Pancreas (tissue), 10 donors: ENCODE measurements around the gene USP9Y. TPM values are rescaled to one million over a fixed set of nuclear protein-coding genes. Genes with fewer than 3 reads are reported as not detected.
"Not testable (repeated sequence)": the region's sequence is repeated elsewhere in the genome, so short reads cannot be mapped to it uniquely, and the experiment has no call there.

Experiments used
- ATAC-seq, 4 donors: fragments of 200-7000 bp; cut with Tn5 transposase; one replicate each; pipeline versions ENCODE4 v1.8.0 to v1.9.1; 2020; ENCODE audit warnings: mild to moderate bottlenecking in 4 of 4, moderate library complexity in 4 of 4
- DNase-seq, 6 donors: peaks; one replicate each; pipeline ENCODE4 v3.0.0-alpha.2; 2020
- FAIRE-seq: peaks from 2 replicates; lab custom pipeline; 2012; peaks lifted over from hg19 to GRCh38; lab: Jason Lieb, UNC
- H3K27ac ChIP-seq, 4 donors: fragments of 200-600 bp; sonication (generic); 1 replicate in 3 of 4; 2 replicates in 1 of 4; pipeline versions ENCODE4 v1.5.0 to v1.8.0; 2020
- H3K27me3 ChIP-seq, 4 donors: fragments of 200-600 bp; one replicate each; pipeline ENCODE4 v1.8.0; 2021
- H3K36me3 ChIP-seq, 3 donors: fragments of 200-600 bp; sonication (generic) in 1 of 3; one replicate each; pipeline versions ENCODE4 v1.5.0 to v1.8.0; 2020 to 2021
- H3K4me1 ChIP-seq, 3 donors: fragments of 200-600 bp; one replicate each; pipeline ENCODE4 v1.8.0; 2021
- H3K4me3 ChIP-seq, 4 donors: fragments of 200-600 bp; sonication (generic) in 2 of 4; one replicate each; pipeline versions ENCODE4 v1.5.0 to v1.8.0; 2020 to 2021
- H3K9me3 ChIP-seq, 4 donors: fragments of 200-600 bp; one replicate each; pipeline ENCODE4 v1.8.0; 2021
- CTCF ChIP-seq, 4 donors: fragments of 200-600 bp; sonication (generic) in 3 of 4; IDR thresholded peaks; one replicate each; pipeline versions ENCODE4 v1.5.0 to v1.8.0; 2021; ENCODE audit warnings: antibody characterized with exemption in 4 of 4
- WGBS, 2 donors: extraction: QIAGEN DNeasy Blood & Tissue Kit; methylation state at CpG; one replicate each; pipeline ENCODE4 v1.1.7; 2013; 5-methylcytosine and 5-hydroxymethylcytosine counted together
- intact Hi-C, 3 donors: fragments of 100-400 bp; cut with DNase I; formaldehyde crosslinking; loops; one replicate each; pipeline versions ENCODE4 v1.11.1 to v1.14.2; 2022
- polyA plus RNA-seq, 2 donors: library from polyadenylated mRNA; stranded (reverse); fragments of 200-250 nt; gene quantifications; one replicate each; pipeline ENCODE4 v1.2.3, GENCODE V29; 2013
- total RNA-seq, 6 donors: library from RNA; stranded (reverse); fragmentation: NEBNext Ultra II Directional in 4 of 6; extraction: Animal tissue kit (Norgen Biotek cat#: 25700) in 4 of 6; gene quantifications; one replicate each; pipeline versions ENCODE4 v1.2.1 to v1.2.4, GENCODE V29; 2021 to 2023
- donor health status: healthy with polysubstance abuse.
- donor health status: DM: no; HTN: no; CAD: no; lungs with moderate emphysema.
- donor health status: DM: no; HTN: no; CAD: no.
- donor health status: control.
- donor health status: control.
- donor health status: Bipolar disorder and iron deficiency.
- donor health status: DM: yes; HTN: yes; CAD: no.
- donor health status: DM: no; HTN: no; CAD: no.
- donor health status: DM: no; HTN: no; CAD: no.
- donor health status: DM: yes; HTN: yes; CAD: no.

The USP9Y gene
- 10 to 100 TPM in 1 of 6 donors, under 1 TPM in 1, not detected in 4; 0.09 to 10.4 TPM for total RNA-seq
- polyA plus RNA-seq = 10 to 100 TPM in 1 of 2 donors, not detected in 1; 20.4 TPM

DNA sequence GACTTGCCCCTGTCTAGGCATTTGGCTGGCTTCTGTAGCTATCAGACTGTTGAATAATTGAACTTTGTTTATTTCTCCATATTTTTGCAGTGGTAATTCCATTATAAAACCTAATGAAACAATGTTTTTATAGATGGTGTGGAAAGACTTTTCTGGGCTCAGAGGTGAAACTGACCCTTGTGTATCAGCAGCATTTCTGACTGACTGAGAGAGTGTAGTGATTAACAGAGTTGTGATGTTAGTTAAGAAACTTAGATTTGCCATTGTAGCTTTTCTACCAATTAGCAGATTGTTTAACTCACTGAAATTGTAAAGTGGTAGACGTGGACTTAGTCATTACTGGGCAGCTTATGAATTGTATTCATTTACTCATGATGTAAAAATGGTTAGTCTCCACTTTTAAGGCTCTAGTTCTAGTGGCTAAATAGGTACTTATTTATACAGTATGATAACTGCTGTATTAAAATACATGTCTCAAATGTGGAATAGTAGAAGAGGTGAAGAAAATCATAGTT is at the start of gene USP9Y:
TSS of gene USP9Y (plus strand) at position 51 of the 515 bp plus-strand sequence. CDS start 8,217 bp downstream, outside the sequence.
- 98% methylated on average over 1 of the region's 1 CpG; no CpG with 5 or more reads in 1 of the 2 donors for WGBS, 2 donors
- no peaks in the 10 kb centered on the region for H3K4me1 ChIP-seq
- FAIRE-seq (no peak), ATAC-seq (no peak), DNase-seq (no peak)
- no peak within 1 kb of the TSS for H3K4me3 ChIP-seq
- no peaks in the 10 kb centered on the region for H3K36me3 ChIP-seq
- TF ChIP-seq CTCF (IDR thresholded peaks at IDR 0.05) = no peak
- no peak within 1 kb of the TSS for H3K27ac ChIP-seq
- no peaks in the 10 kb centered on the region for H3K9me3 ChIP-seq
- no peaks in the 10 kb centered on the region for H3K27me3 ChIP-seq
- intact Hi-C loops = no loop called here

DNA sequence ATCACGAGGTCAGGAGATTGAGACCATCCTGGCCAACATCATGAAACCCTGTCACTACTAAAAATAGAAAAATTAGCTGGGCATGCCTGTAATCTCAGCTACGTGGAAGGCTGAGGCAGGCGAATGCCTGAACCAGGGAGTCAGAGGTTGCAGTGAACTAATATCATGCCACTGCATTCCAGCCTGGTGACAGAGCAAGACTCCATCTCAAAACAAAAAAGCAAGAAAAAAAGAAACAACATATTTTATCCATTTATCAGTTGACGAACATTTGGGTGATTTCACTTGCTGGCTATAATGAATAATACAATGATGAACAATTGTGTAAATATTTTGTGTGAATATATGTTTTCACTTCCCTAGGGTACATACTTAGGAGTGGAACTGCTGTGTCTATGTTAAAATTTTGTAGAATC is 49.4 kb upstream of the USP9Y start:
- ATAC-seq (no peak), FAIRE-seq (no peak), DNase-seq (no peak)
- no peak for TF ChIP-seq CTCF (IDR thresholded peaks at IDR 0.05)
- no peak overlapping the region for H3K4me3 ChIP-seq
- H3K27ac ChIP-seq = no peak overlapping the region
- intact Hi-C loops = no loop called here
- no peaks in the 10 kb centered on the region for H3K9me3 ChIP-seq
- 65% methylated on average over 4 of the region's 4 CpGs; no CpG with 5 or more reads in 1 of the 2 donors for WGBS, 2 donors
- no peaks in the 10 kb centered on the region for H3K36me3 ChIP-seq
- no peaks in the 10 kb centered on the region for H3K27me3 ChIP-seq
- H3K4me1 ChIP-seq = no peaks in the 10 kb centered on the region

- DNase-seq = peak in 1 of 6 donors; percentile 69
- no peak for FAIRE-seq
- intact Hi-C loops = no loop called here
Observed at GRCh38 chrY:12661745-12662681, 39.0 kb upstream of the USP9Y start.

GRCh38 chrY:12662745-12663591 is 38.1 kb upstream of the USP9Y start:
- Histone ChIP-seq H3K27ac (no peak overlapping the region), H3K4me3 (no peak overlapping the region), H3K27me3 (no peaks in the 10 kb centered on the region), H3K4me1 (no peaks in the 10 kb centered on the region), H3K36me3 (no peaks in the 10 kb centered on the region), H3K9me3 (no peaks in the 10 kb centered on the region)
- no peak for TF ChIP-seq CTCF (IDR thresholded peaks at IDR 0.05)
- 0% methylated on average over 40 of the region's 40 CpGs; no CpG with 5 or more reads in 1 of the 2 donors for WGBS, 2 donors
- DNase-seq (peak in 1 of 6 donors; percentile 34), ATAC-seq (no peak), FAIRE-seq (no peak)
- intact Hi-C loops = no loop called here

More at GRCh38 chrY:12661745-12662681, 39.0 kb upstream of the USP9Y start:
- no peak for TF ChIP-seq CTCF (IDR thresholded peaks at IDR 0.05)
- no peak for ATAC-seq
- WGBS, 2 donors = 0% methylated on average over 41 of the region's 41 CpGs; no CpG with 5 or more reads in 1 of the 2 donors
- H3K4me1 ChIP-seq = no peaks in the 10 kb centered on the region
- no peak overlapping the region for H3K4me3 ChIP-seq
- no peaks in the 10 kb centered on the region for H3K9me3 ChIP-seq
- no peak overlapping the region for H3K27ac ChIP-seq
- no peaks in the 10 kb centered on the region for H3K27me3 ChIP-seq
- H3K36me3 ChIP-seq = no peaks in the 10 kb centered on the region

GRCh38 chrY:12663845-12664244 is 37.2 kb upstream of the USP9Y start:
- ATAC-seq, intact Hi-C loops, H3K36me3 ChIP-seq, H3K9me3 ChIP-seq, H3K4me3 ChIP-seq, DNase-seq, H3K27ac ChIP-seq, FAIRE-seq, H3K4me1 ChIP-seq, H3K27me3 ChIP-seq: not testable (repeated sequence)
- WGBS, 2 donors = 21% methylated on average over 20 of the region's 20 CpGs; no CpG with 5 or more reads in 1 of the 2 donors
